Lower leg skin (tissue), 4 donors: ENCODE results near the gene NQO1. TPM values are rescaled to one million over a fixed set of nuclear protein-coding genes. Genes with fewer than 3 reads are reported as not detected.
"Not testable (repeated sequence)": the region's sequence is repeated elsewhere in the genome, so short reads cannot be mapped to it uniquely, and the experiment has no call there.

Experiments
- DNase-seq, 2 donors: peaks; one replicate each; pipeline ENCODE4 v3.0.0-alpha.2; 2019; ENCODE audit warnings: low spot score in 2 of 2
- H3K4me3 ChIP-seq: fragments of 200-600 bp; sonication (generic); 2 replicates; pipeline ENCODE4 v1.5.1; 2017; ENCODE audit warnings: mild to moderate bottlenecking, low read depth; ENCODE audit not compliant: poor library complexity, severe bottlenecking
- POLR2A ChIP-seq, 2 donors: fragments of 450-650 bp; IDR thresholded peaks; one replicate each; pipeline ENCODE4 v1.6.1; 2016 to 2017; ENCODE audit warnings: antibody characterized with exemption in 2 of 2, mild to moderate bottlenecking in 1 of 2, moderate library complexity in 1 of 2
- WGBS, 2 donors: methylation state at CpG; one replicate each; pipeline ENCODE4 v1.1.5; 2018; 5-methylcytosine and 5-hydroxymethylcytosine counted together
- intact Hi-C: fragments of 100-400 bp; cut with DNase I; formaldehyde crosslinking; loops from one replicate; pipeline ENCODE4 v1.15.0; 2023; ENCODE audit warnings: low total_unique reads
- total RNA-seq, 4 donors: library from RNA; depleted of rRNA; stranded (reverse); fragments of >200 nt; gene quantifications; one replicate each; pipeline ENCODE4 v1.1.0, GENCODE V29; 2016
- TF ChIP-seq, protein P1 (sequence below), 3 donors: fragments of 450-650 bp; IDR thresholded peaks; one replicate each; pipeline ENCODE4 v1.5.1; 2016; ENCODE audit warnings: antibody characterized with exemption in 3 of 3, mild to moderate bottlenecking in 3 of 3, moderate library complexity in 2 of 3

NQO1 gene
- total RNA-seq, 4 donors from 2014 or later = 8.8 to 27.3 (median 14.8) TPM

GRCh38 chr16:69768666-69769065 is 42.3 kb upstream of the NQO1 start:
- intact Hi-C loops = no loop called here
- H3K4me3 ChIP-seq = no peak overlapping the region
- TF ChIP-seq POLR2A (IDR thresholded peaks at IDR 0.05) = no peak
- TF ChIP-seq, protein P1, sequence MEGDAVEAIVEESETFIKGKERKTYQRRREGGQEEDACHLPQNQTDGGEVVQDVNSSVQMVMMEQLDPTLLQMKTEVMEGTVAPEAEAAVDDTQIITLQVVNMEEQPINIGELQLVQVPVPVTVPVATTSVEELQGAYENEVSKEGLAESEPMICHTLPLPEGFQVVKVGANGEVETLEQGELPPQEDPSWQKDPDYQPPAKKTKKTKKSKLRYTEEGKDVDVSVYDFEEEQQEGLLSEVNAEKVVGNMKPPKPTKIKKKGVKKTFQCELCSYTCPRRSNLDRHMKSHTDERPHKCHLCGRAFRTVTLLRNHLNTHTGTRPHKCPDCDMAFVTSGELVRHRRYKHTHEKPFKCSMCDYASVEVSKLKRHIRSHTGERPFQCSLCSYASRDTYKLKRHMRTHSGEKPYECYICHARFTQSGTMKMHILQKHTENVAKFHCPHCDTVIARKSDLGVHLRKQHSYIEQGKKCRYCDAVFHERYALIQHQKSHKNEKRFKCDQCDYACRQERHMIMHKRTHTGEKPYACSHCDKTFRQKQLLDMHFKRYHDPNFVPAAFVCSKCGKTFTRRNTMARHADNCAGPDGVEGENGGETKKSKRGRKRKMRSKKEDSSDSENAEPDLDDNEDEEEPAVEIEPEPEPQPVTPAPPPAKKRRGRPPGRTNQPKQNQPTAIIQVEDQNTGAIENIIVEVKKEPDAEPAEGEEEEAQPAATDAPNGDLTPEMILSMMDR (IDR thresholded peaks at IDR 0.05) = no peak
- no peak for DNase-seq
- 84 to 94% methylated on average over 6 of the region's 6 CpGs for WGBS, 2 donors

DNA sequence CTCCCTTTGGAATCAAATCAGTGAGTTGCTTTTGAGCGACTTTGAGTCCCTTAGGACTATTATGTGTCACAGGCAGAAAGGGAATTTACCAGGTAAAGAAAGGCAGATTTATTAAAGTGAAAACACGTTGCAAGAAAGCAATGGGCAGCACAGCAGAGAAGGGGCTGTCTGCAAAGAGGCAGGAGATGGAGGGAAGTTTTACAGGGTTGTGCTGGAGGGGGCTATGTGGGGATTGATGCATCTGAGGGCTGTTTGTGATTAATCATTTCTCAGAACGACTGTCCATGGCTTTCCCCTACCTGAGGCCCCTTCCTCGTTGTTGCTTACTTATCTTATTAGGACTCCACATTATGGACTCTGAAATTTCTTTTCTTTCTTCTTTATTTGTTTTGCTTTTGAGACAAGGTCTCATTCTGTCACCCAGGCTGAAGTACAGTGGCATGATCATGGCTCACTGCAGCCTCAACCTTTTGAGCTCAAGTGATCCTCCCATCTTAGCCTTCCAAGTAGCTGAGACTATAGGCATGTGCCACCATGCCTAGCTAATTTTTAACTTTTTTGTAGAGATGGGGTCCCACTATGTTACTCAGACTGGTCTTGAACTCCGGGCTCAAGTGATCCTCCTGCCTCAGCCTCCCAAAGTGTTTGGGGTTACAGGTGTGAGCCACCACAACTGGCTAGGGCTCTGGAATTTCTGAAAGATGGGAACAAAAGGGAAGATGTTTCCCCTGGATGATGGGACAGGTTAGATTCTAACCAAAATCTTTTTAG is 41.3 kb upstream of the NQO1 start:
- no peak for DNase-seq
- intact Hi-C loops = no loop called here
- 75 to 84% methylated on average over 5 of the region's 5 CpGs for WGBS, 2 donors
- no peak overlapping the region for H3K4me3 ChIP-seq
- TF ChIP-seq, protein P1 (IDR thresholded peaks at IDR 0.05) = no peak
- no peak for TF ChIP-seq POLR2A (IDR thresholded peaks at IDR 0.05)

DNA sequence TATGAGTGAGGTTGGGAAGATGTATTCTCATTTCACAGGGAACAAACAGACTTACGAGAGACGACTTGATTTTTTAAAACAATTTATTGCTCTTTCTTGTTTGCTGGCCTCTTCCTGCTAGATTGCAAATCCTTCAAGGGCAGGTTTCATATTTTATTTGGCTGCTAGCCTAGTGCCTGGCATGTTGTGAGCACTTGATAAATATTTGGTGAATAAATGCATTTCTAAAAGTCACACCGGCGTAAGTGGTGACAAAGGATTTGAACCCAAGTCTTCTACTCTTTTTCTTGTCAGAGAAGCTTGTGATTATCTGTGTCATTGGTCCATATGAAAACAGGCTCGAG is 37.2 kb upstream of the NQO1 start:
- no peak overlapping the region for H3K4me3 ChIP-seq
- no peak for DNase-seq
- intact Hi-C loops = no loop called here
- 52 to 54% methylated on average over 5 of the region's 5 CpGs for WGBS, 2 donors
- TF ChIP-seq, protein P1 (IDR thresholded peaks at IDR 0.05) = no peak
- TF ChIP-seq POLR2A (IDR thresholded peaks at IDR 0.05) = no peak

DNA sequence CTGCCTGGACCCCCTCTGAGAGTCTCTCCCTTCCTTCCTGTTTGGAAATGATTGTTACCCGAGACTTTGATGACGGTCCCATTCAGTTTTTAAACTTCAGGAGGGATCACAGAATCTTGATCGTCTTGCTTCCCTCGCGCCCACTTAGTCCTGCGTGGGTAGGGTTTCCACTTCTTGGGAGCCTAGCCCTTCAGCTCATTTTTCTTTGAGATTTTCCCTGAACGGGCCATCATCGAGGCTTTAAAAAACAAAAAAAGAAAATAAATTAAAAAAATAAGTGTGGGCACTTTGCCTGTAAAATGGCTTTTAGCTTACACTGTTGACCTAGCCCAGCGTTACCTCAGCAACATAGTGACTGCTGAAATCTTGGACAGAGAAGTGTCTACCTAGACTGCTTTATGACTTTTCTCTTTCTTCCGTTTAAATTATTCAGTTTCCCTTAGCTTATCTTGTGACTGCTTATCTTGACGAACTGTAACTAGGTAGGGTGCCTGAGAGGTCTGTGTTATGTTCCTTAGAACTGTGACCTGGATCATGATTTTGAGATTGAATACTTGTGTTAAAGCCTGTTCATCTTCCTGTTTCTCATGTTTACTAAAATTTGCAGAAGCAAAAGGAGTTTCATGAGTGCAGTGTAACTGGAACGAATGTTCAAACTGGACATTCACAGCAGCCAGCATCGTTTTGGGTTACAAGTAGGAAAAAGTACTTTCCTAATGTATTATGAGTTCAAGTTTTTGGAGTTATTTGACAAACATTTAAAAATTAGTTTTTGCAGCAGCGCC is 36.6 kb upstream of the NQO1 start:
- DNase-seq = no peak
- TF ChIP-seq, protein P1 (IDR thresholded peaks at IDR 0.05) = no peak
- no peak for TF ChIP-seq POLR2A (IDR thresholded peaks at IDR 0.05)
- H3K4me3 ChIP-seq = peak overlapping the region; percentile 95
- 5 to 7% methylated on average over 14 of the region's 14 CpGs for WGBS, 2 donors
- intact Hi-C loops = no loop called here

- WGBS, 2 donors = 0% methylated on average over 35 to 37 of the region's 68 CpGs
- DNase-seq = peak; percentile 63 to 93
- TF ChIP-seq POLR2A (IDR thresholded peaks at IDR 0.05) = peak in 1 of 2 donors; percentile 80
- TF ChIP-seq, protein P1 (IDR thresholded peaks at IDR 0.05) = no peak
- intact Hi-C loops = no loop called here
- peak within 1 kb of the TSS; percentile 95 for H3K4me3 ChIP-seq
Observed at GRCh38 chr16:69761983-69762813, 35.8 kb upstream of the NQO1 start, which contains the start of gene WWP2. Gene WWP2 (plus strand): TSS chr16:69762332. CDS start chr16:69787011, 24,679 bp downstream.

GRCh38 chr16:69757375-69757774 is 31.0 kb upstream of the NQO1 start:
- H3K4me3 ChIP-seq, DNase-seq: not testable (repeated sequence)
- intact Hi-C loops = loop anchor here (5.0 kb wide), 1 partner anchor 365 kb away; no protein-coding TSS in a partner anchor
- 86 to 88% methylated on average over 13 of the region's 13 CpGs for WGBS, 2 donors
